ENCODE data around the gene SF3A2. TPM values are rescaled to one million over a fixed set of nuclear protein-coding genes. Genes with fewer than 3 reads are reported as not detected.

SF3A2 gene
- polyA plus RNA-seq, 1 donor from 2014 or later, result 14.4 TPM

GRCh38 chr19:2213799-2214198 lies 22.8 kb upstream of the SF3A2 start:
- no peak overlapping the region for H3K9ac ChIP-seq (ENCODE audit: low read length)
- H3K9me2 ChIP-seq (ENCODE audit: insufficient read depth, low read length), result no peaks in the 10 kb centered on the region
- H4K20me1 ChIP-seq (ENCODE audit: insufficient read depth), result no peaks in the 10 kb centered on the region
- no peaks in the 10 kb centered on the region for H3K79me2 ChIP-seq (replicated peaks; ENCODE audit: insufficient read depth, low read length)
- H3K27me3 ChIP-seq (ENCODE audit: insufficient read depth, low read depth, low read length), result no peaks in the 10 kb centered on the region
- H3K9me3 ChIP-seq (ENCODE audit: low read length), result no peaks in the 10 kb centered on the region
- H3K4me3 ChIP-seq (ENCODE audit: low read length), result no peak overlapping the region
- TF ChIP-seq POLR2AphosphoS5 (IDR thresholded peaks at IDR 0.05) (no peak), REST (IDR thresholded peaks at IDR 0.05; ENCODE audit: borderline replicate concordance) (no peak), EZH2 (IDR thresholded peaks at IDR 0.05; ENCODE audit: borderline replicate concordance, insufficient read depth, low read length, poor library complexity, severe bottlenecking) (no peak), SMC3 (conservative IDR thresholded peaks at IDR 0.05; ENCODE audit: poor library complexity) (no peak), EP300 (conservative IDR thresholded peaks at IDR 0.05; ENCODE audit: poor library complexity, severe bottlenecking) (no peak), MXI1 (conservative IDR thresholded peaks at IDR 0.05; ENCODE audit: poor library complexity, severe bottlenecking) (no peak), CTCF (IDR thresholded peaks at IDR 0.05; ENCODE audit: poor library complexity, severe bottlenecking) (no peak), TAF1 (IDR thresholded peaks at IDR 0.05; ENCODE audit: low read depth) (no peak), RAD21 (conservative IDR thresholded peaks at IDR 0.05) (no peak)
- H3K4me2 ChIP-seq (ENCODE audit: low read length), result no peak overlapping the region
- H3K36me3 ChIP-seq (ENCODE audit: insufficient read depth, low read length), result no peaks in the 10 kb centered on the region
- H3F3A ChIP-seq (ENCODE audit: insufficient read depth, low read length, poor library complexity, severe bottlenecking), result no peaks in the 10 kb centered on the region
- no peak overlapping the region for H2AFZ ChIP-seq (ENCODE audit: low read depth, low read length)
- no peak overlapping the region for H3K27ac ChIP-seq (ENCODE audit: low read length)

GRCh38 chr19:2214251-2214650 lies 22.4 kb upstream of the SF3A2 start:
- Histone ChIP-seq H3K9me3 (ENCODE audit: low read length) (no peaks in the 10 kb centered on the region), H3K4me2 (ENCODE audit: low read length) (no peak overlapping the region), H3K27ac (ENCODE audit: low read length) (no peak overlapping the region), H3K4me3 (ENCODE audit: low read length) (no peak overlapping the region), H2AFZ (ENCODE audit: low read depth, low read length) (no peak overlapping the region), H3F3A (ENCODE audit: insufficient read depth, low read length, poor library complexity, severe bottlenecking) (no peaks in the 10 kb centered on the region), H3K9ac (ENCODE audit: low read length) (no peak overlapping the region), H3K9me2 (ENCODE audit: insufficient read depth, low read length) (no peaks in the 10 kb centered on the region), H3K79me2 (replicated peaks; ENCODE audit: insufficient read depth, low read length) (no peaks in the 10 kb centered on the region), H3K36me3 (ENCODE audit: insufficient read depth, low read length) (no peaks in the 10 kb centered on the region), H3K27me3 (ENCODE audit: insufficient read depth, low read depth, low read length) (no peaks in the 10 kb centered on the region), H4K20me1 (ENCODE audit: insufficient read depth) (no peaks in the 10 kb centered on the region)
- TF ChIP-seq CTCF (IDR thresholded peaks at IDR 0.05; ENCODE audit: poor library complexity, severe bottlenecking), result no peak

Data from neural cell (in vitro differentiated cells).